Effector memory CD8-positive, alpha-beta T cell (primary cell): ENCODE results near the gene ERBB2.
A peak's percentile ranks its signal among the peaks of the same experiment; 100 is the strongest.
"Not testable (repeated sequence)": the region's sequence is repeated elsewhere in the genome, so short reads cannot be mapped to it uniquely, and the experiment has no call there.

Experiments used
- ATAC-seq: fragments of 150-1000 bp; cut with Tn5 transposase; replicated peaks from 2 replicates; pipeline ENCODE4 v1.10.0; 2021; ENCODE audit warnings: mild to moderate bottlenecking, moderate library complexity
- DNase-seq, 3 experiments: peaks; one replicate each; pipeline ENCODE4 v3.0.0; 2021
- H3K27ac Mint-ChIP-seq, 2 donors: one replicate each; pipeline ENCODE4 v1.8.0; 2022; ENCODE audit warnings: mild to moderate bottlenecking in 2 of 2, mixed read lengths in 2 of 2, moderate library complexity in 2 of 2
- H3K27me3 Mint-ChIP-seq, 2 donors: one replicate each; pipeline ENCODE4 v1.8.0; 2022; ENCODE audit warnings: mixed read lengths in 2 of 2
- H3K36me3 Mint-ChIP-seq: one replicate; pipeline ENCODE4 v1.8.0; 2022; ENCODE audit warnings: mild to moderate bottlenecking, moderate library complexity, mixed read lengths; ENCODE audit not compliant: insufficient read depth
- H3K4me1 Mint-ChIP-seq, 2 donors: one replicate each; pipeline ENCODE4 v1.8.0; 2022; ENCODE audit warnings: low read depth in 2 of 2, mixed read lengths in 2 of 2
- H3K4me3 Mint-ChIP-seq, 2 donors: one replicate each; pipeline ENCODE4 v1.8.0; 2022; ENCODE audit warnings: mild to moderate bottlenecking in 2 of 2, mixed read lengths in 2 of 2, moderate library complexity in 2 of 2
- H3K9me3 Mint-ChIP-seq, 2 donors: one replicate each; pipeline ENCODE4 v1.8.0; 2022; ENCODE audit warnings: mixed read lengths in 2 of 2

Gene ERBB2

DNA sequence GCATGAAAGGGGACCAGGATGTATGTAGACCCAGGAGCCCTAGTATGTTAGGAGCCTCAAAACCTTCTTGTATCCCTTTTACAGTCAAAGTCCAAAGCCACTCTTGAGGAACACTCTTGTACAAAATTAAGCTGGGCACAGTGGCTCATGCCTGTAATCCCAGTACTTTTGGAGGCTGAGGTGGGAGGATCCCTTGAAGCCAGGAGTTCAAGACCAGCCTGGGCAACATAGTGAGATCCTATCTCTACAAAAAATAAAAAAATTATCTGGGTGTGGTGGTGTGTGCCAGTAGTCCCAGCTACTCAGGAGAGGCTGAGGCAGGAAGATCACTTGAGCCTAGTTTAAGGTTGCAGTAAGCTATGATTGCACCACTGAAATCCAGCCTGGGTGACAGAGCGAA lies 26.1 kb downstream of the ERBB2 start:
- peaks cover 25% of the 10 kb centered on the region for H3K36me3 Mint-ChIP-seq
- DNase-seq, H3K4me3 Mint-ChIP-seq, ATAC-seq, H3K9me3 Mint-ChIP-seq, H3K27me3 Mint-ChIP-seq: not testable (repeated sequence)
- peaks cover 19 to 25% of the 10 kb centered on the region in 2 donors for H3K4me1 Mint-ChIP-seq
- peak overlapping the region in 1 of 2 donors; percentile 71 for H3K27ac Mint-ChIP-seq

- DNase-seq (no peak), ATAC-seq (no peak)
- Mint-ChIP-seq H3K4me3 (no peak overlapping the region), H3K27me3 (no peaks in the 10 kb centered on the region), H3K27ac (peak overlapping the region; percentile 35 to 71), H3K36me3 (peaks cover 25% of the 10 kb centered on the region), H3K4me1 (peaks cover 19 to 25% of the 10 kb centered on the region in 2 donors), H3K9me3 (no peaks in the 10 kb centered on the region)
These were observed 26.8 kb downstream of the ERBB2 start for GRCh38 chr17:39726617-39727016.

DNA sequence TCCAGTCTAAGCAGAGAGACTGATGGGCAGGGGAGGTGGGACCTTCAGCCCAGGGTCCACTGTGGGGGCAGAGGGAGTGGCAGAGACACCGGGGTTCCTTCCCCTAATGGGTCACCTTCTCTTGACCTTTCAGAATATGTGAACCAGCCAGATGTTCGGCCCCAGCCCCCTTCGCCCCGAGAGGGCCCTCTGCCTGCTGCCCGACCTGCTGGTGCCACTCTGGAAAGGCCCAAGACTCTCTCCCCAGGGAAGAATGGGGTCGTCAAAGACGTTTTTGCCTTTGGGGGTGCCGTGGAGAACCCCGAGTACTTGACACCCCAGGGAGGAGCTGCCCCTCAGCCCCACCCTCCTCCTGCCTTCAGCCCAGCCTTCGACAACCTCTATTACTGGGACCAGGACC lies 27.7 kb downstream of the ERBB2 start:
- no peaks in the 10 kb centered on the region for H3K27me3 Mint-ChIP-seq
- peaks cover 19 to 25% of the 10 kb centered on the region in 2 donors for H3K4me1 Mint-ChIP-seq
- no peaks in the 10 kb centered on the region for H3K9me3 Mint-ChIP-seq
- H3K36me3 Mint-ChIP-seq = peaks cover 25% of the 10 kb centered on the region
- ATAC-seq (no peak), DNase-seq (no peak)
- no peak overlapping the region for H3K4me3 Mint-ChIP-seq
- peak overlapping the region in 1 of 2 donors; percentile 71 for H3K27ac Mint-ChIP-seq

DNA sequence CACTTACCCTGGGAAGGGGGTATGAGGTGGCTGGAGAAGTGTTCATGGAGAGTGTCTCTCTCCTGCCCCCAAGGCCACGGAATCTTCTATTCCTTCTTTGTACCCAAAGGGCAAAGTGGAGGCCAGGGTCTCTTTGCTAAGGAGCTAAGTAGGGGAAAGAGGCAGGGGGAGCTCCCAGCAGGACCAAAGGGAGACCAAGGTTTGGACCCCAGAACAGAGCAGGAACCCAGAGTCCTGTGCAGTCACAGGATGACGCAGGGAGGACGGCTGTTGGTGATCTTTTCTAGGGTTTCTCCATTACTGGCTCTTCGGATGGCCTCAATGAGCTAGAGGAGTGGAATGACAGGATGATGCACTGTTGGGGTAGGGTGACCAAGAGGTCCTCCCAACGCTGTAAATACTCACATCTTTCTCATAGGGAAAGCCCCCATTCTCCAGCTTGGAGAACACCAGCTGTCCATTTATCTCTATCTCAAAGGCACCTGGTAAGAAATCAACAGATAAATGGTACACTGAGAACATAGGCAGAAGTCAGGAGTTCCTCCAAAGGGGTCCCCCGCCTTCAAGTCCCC lies 29.5 kb downstream of the ERBB2 start:
- Mint-ChIP-seq H3K4me1 (peaks cover 19 to 25% of the 10 kb centered on the region in 2 donors), H3K4me3 (peak overlapping the region; percentile 88 to 90), H3K27me3 (no peaks in the 10 kb centered on the region), H3K27ac (peak overlapping the region; percentile 90 to 96), H3K36me3 (peaks cover 29% of the 10 kb centered on the region), H3K9me3 (no peaks in the 10 kb centered on the region)
- ATAC-seq = no peak
- no peak for DNase-seq

DNA sequence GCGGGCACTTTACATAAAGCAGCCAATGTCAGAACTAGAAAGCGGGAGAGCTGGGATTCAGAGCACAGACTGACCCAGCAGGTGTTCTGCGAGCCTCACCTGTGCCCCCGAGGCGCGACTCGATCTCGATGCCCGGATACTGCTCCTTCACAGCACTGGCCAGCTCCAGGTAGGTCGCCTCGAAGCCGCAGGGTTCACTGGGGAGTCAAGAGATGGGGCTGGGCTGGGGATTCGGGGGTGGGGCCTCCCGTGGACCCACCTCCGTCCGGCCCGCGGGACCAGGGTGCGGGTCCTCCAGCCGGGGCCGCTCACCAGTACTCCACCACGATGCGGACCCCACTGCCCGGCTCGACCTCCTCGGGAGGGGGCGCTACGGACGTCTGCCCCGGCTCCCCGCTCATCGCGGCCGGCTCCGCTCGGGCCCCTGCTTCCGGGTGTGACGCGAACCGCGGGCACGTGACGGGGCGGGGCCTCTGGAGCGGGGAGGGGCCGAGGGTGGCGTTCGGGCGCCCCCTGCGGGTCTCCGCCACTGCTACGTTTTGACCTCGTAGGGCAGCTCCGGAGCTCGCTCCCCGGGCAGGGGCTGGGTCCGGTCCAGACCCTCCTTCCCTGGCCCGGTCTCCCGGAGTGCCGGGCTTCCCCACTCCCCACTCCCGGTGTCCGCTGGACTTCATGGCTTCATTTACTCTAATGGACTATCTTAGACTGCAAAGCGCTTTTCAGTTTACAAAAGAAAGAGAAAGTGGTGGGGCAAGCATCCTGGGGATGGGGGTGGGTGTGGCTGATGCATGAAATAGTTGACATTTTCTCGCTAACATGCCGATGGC lies 30.4 kb downstream of the ERBB2 start, which contains the start of gene MIEN1:
Gene MIEN1 (minus strand): TSS at position 438 of the 827 bp plus-strand sequence. CDS start 37 bp downstream, at position 401.
- Mint-ChIP-seq H3K4me3 (peak within 1 kb of the TSS; percentile 88 to 90), H3K9me3 (no peaks in the 10 kb centered on the region), H3K4me1 (peaks cover 19 to 25% of the 10 kb centered on the region in 2 donors), H3K27me3 (no peaks in the 10 kb centered on the region), H3K27ac (peak within 1 kb of the TSS; percentile 90 to 96), H3K36me3 (peaks cover 23% of the 10 kb centered on the region)
- peak; percentile 94 to 98 (median 97) for DNase-seq
- peak; percentile 93 for ATAC-seq

GRCh38 chr17:39732586-39732985 lies 32.7 kb downstream of the ERBB2 start:
- peaks cover 15% of the 10 kb centered on the region for H3K36me3 Mint-ChIP-seq
- H3K9me3 Mint-ChIP-seq = no peaks in the 10 kb centered on the region
- ATAC-seq = no peak
- no peak overlapping the region for H3K4me3 Mint-ChIP-seq
- H3K4me1 Mint-ChIP-seq = peaks cover 15 to 17% of the 10 kb centered on the region in 2 donors
- no peak overlapping the region for H3K27ac Mint-ChIP-seq
- no peak for DNase-seq
- peaks cover 0 to 13% of the 10 kb centered on the region in 2 donors for H3K27me3 Mint-ChIP-seq

DNA sequence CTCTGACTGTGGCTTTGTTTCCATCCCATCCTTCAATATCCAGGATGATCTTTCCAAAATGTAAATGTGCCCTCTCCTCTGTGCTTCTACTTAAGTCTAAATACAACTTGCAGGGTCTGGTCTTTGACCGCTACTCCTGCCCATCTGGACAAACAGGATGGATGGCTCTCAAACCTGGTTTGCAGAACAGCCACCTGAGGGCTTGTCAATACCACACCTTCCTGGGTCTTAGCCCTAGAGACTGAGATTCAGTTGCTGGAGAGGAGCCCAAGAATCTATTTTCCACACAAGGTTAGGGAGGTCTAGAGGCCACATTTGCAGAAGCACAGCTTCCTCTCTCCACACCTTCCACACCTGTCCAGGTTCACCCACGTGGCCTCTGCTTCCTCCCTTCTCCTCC lies 36.0 kb downstream of the ERBB2 start:
- Mint-ChIP-seq H3K36me3 (peaks cover 4% of the 10 kb centered on the region), H3K27ac (no peak overlapping the region), H3K4me1 (peaks cover 4 to 6% of the 10 kb centered on the region in 2 donors), H3K27me3 (peaks cover 25 to 46% of the 10 kb centered on the region in 2 donors), H3K9me3 (no peaks in the 10 kb centered on the region), H3K4me3 (no peak overlapping the region)
- ATAC-seq (no peak), DNase-seq (no peak)

GRCh38 chr17:39736319-39737165 lies 36.7 kb downstream of the ERBB2 start:
- DNase-seq = no peak
- ATAC-seq = no peak
- Mint-ChIP-seq H3K9me3 (no peaks in the 10 kb centered on the region), H3K27ac (no peak overlapping the region), H3K4me3 (no peak overlapping the region), H3K27me3 (peaks cover 26 to 53% of the 10 kb centered on the region in 2 donors), H3K4me1 (peaks cover 4 to 6% of the 10 kb centered on the region in 2 donors), H3K36me3 (peaks cover 4% of the 10 kb centered on the region)

DNA sequence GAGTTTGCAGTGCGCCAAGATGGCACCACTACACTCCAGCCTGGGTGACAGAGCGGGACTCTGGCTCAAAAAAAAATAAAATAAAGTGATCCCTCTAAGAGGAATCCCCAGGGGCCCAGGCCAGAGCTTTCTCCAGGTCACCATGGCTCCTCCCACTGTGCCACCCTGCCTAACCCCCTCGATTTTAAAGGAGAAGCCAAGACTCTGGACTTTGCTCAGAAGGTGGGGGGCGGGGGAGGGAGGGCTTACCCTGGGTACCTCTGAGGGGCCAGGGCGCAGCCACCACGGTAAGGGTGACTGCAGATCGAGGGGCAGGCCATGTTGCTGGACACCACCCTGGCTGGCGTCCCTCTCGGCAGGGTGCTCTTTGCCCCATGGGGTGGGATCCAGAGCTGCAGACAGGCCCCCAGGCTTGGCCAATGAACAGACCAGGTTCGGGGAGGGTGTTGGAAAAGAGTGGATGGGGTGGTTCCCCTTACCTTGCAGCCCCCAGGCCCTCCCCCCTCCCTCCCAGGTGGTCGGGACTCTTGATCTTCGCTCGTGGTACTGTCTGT lies 37.4 kb downstream of the ERBB2 start:
- no peaks in the 10 kb centered on the region for H3K9me3 Mint-ChIP-seq
- DNase-seq (no peak), ATAC-seq (no peak)
- H3K36me3 Mint-ChIP-seq = peaks cover 4% of the 10 kb centered on the region
- H3K27me3 Mint-ChIP-seq = peaks cover 26 to 60% of the 10 kb centered on the region in 2 donors
- no peak overlapping the region for H3K27ac Mint-ChIP-seq
- no peak overlapping the region for H3K4me3 Mint-ChIP-seq
- peaks cover 4 to 6% of the 10 kb centered on the region in 2 donors for H3K4me1 Mint-ChIP-seq

DNA sequence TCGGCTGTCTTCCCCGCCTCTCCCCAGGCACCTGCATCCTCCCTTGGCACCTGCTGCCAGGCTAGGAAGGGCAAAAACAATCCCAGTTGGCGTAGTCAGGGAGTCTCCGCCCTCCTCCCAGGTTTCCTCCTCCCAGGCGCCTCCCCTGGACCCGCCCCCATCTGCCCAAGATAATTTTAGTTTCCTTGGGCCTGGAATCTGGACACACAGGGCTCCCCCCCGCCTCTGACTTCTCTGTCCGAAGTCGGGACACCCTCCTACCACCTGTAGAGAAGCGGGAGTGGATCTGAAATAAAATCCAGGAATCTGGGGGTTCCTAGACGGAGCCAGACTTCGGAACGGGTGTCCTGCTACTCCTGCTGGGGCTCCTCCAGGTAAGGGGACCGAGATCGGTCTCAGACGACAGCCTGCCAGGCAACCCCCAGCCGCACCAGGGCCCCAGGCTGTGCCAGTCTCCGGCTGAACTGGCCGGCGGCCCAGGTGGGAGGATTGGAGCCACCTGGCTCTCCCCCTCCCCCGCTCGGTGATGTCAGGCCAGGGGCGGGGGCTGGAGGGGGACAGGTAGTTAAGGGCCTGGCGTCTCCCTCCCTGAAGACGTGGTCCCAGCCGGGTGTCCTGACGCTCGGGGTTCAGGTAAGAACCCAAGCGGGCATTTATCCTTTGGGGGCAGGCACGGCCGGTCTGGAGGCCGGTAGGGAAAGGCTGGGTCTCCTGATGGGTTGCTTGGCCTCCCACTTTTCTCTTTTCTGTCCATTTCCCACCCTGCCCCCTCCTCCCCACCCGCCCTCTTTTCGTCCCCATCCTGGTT lies 38.1 kb downstream of the ERBB2 start, which contains the start of gene GRB7:
Gene GRB7 (plus strand): TSS at position 179 of the 808 bp plus-strand sequence. CDS start 4,364 bp downstream, outside the sequence.
- no peaks in the 10 kb centered on the region for H3K9me3 Mint-ChIP-seq

DNA sequence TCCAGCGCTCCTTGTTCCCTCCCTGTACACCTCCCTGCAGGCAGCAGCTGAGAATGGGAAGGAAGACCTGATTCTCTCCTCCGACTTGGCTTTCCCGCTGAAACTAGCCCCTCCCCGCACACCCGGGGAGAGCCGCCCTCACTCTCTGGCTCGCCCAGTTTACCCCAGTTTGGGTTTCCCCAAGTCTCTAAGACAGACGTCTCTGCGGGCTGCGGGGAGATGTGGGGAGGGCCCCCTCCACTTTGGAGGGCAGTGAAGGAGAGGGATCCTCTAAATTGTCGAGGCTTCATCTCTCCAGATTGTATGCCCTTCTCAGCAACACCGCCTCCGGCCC lies 38.7 kb downstream of the ERBB2 start:
- Mint-ChIP-seq H3K27ac (peak overlapping the region; percentile 51 to 78), H3K9me3 (no peaks in the 10 kb centered on the region), H3K4me1 (peaks cover 4 to 6% of the 10 kb centered on the region in 2 donors), H3K27me3 (peaks cover 26 to 73% of the 10 kb centered on the region in 2 donors), H3K4me3 (peak overlapping the region; percentile 19 to 61), H3K36me3 (peaks cover 3% of the 10 kb centered on the region)
- ATAC-seq (peak; percentile 100), DNase-seq (peak; percentile 34 to 44 (median 39))

More for the DNA sequence above, 38.1 kb downstream of the ERBB2 start, which contains the start of gene GRB7:
- Mint-ChIP-seq H3K27ac (peak within 1 kb of the TSS; percentile 51 to 78), H3K4me3 (peak within 1 kb of the TSS; percentile 19 to 61), H3K4me1 (peaks cover 4 to 6% of the 10 kb centered on the region in 2 donors), H3K27me3 (peaks cover 26 to 67% of the 10 kb centered on the region in 2 donors), H3K36me3 (peaks cover 4% of the 10 kb centered on the region)
- ATAC-seq (no peak), DNase-seq (no peak)
